ENCODE data around the gene HBEGF.

- TF ChIP-seq, protein P1, sequence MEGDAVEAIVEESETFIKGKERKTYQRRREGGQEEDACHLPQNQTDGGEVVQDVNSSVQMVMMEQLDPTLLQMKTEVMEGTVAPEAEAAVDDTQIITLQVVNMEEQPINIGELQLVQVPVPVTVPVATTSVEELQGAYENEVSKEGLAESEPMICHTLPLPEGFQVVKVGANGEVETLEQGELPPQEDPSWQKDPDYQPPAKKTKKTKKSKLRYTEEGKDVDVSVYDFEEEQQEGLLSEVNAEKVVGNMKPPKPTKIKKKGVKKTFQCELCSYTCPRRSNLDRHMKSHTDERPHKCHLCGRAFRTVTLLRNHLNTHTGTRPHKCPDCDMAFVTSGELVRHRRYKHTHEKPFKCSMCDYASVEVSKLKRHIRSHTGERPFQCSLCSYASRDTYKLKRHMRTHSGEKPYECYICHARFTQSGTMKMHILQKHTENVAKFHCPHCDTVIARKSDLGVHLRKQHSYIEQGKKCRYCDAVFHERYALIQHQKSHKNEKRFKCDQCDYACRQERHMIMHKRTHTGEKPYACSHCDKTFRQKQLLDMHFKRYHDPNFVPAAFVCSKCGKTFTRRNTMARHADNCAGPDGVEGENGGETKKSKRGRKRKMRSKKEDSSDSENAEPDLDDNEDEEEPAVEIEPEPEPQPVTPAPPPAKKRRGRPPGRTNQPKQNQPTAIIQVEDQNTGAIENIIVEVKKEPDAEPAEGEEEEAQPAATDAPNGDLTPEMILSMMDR (conservative IDR thresholded peaks at IDR 0.05): no peak
- TF ChIP-seq ZFX (IDR thresholded peaks at IDR 0.05): no peak
These were observed 34.2 kb downstream of the HBEGF start for GRCh38 chr5:140312067-140312790.

Measured in C4-2B (cell line).